Measurements from ENCODE around the gene CRISPLD2.

Gene CRISPLD2

DNA sequence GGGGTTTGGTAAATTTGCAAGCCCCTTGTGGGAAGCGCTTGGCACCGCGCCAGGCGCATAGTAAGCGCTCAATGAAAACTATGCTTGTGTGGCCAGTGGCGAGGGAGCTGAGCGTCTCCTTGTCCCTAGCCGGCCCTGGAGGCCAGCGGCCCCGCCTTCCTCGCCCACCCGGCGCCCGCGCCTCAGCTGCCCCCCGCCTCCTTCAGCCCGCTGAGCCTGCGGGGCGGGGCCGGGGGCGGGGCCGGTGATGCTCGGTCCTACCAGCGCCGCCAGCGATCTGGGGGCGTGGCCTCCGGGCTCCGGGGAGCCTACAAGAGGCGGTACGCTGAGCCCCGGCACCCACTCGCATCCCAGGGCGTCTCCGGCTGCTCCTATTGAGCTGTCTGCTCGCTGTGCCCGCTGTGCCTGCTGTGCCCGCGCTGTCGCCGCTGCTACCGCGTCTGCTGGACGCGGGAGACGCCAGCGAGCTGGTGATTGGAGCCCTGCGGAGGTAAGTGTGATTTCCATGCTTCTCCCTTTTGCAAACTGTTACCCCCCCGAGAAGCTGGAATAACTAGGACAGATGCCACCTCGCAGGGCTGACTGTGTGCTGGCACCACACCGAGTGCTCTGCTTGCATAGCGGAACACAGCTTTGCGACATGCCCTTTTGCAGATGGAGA is at the start of gene CRISPLD2:
Gene CRISPLD2 (plus strand): TSS at position 342 of the 661 bp plus-strand sequence. CDS start 18,511 bp downstream, outside the sequence.
- DNase-seq (ENCODE audit: low spot score) = peak; percentile 98

- no peak for DNase-seq (ENCODE audit: low spot score)
These were observed 46.5 kb upstream of the CRISPLD2 start for GRCh38 chr16:84773312-84773711.

DNA sequence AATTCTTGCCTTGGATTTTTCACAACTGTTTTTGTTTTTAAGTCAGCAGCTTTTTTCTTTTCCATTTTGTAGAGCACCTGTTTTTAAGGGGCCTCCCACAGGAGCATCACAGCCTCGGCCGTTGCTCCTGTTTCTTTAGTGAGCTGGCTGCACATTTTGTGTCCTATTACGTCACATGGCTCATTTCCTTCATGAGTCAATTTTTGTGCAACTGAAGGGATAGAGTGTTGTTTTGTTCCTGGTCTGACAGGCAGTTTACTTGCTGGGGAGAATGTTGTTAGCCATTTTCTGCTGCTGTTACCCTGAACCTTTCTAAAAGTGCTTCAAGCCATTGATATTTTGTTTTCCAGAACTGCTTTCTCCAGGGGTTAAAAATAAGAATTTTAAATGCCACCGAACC is 45.0 kb upstream of the CRISPLD2 start:
- DNase-seq (ENCODE audit: low spot score) = no peak

- DNase-seq (ENCODE audit: low spot score) = no peak
These were observed 44.4 kb upstream of the CRISPLD2 start for GRCh38 chr16:84775262-84775810.

- no peak for DNase-seq (ENCODE audit: low spot score)
These were observed 42.4 kb upstream of the CRISPLD2 start for GRCh38 chr16:84777435-84777834.

GRCh38 chr16:84778720-84779119 is 41.1 kb upstream of the CRISPLD2 start:
- DNase-seq (ENCODE audit: low spot score) = no peak

DNA sequence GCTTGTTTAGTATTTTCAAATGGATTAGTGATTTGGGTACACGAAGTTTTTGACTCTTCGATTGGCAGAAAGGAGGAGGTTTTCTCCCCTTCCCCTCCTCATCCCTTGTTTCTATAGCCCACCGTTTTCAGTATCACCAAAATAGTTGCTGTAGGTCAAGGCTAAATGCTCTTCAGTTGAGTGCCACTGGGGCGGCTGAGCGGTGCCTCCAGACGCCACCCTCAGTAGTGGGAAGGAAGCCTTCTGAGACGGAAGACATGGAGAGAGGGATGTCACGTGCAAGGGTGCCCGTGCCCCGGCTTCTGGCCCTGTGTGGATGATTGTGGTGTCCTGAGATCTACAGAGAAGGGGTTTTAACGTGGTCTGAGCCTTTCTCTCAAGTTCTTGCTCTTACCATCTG is 39.7 kb upstream of the CRISPLD2 start:
- no peak for DNase-seq (ENCODE audit: low spot score)

GRCh38 chr16:84780544-84781376 is 39.0 kb upstream of the CRISPLD2 start:
- no peak for DNase-seq (ENCODE audit: low spot score)

DNA sequence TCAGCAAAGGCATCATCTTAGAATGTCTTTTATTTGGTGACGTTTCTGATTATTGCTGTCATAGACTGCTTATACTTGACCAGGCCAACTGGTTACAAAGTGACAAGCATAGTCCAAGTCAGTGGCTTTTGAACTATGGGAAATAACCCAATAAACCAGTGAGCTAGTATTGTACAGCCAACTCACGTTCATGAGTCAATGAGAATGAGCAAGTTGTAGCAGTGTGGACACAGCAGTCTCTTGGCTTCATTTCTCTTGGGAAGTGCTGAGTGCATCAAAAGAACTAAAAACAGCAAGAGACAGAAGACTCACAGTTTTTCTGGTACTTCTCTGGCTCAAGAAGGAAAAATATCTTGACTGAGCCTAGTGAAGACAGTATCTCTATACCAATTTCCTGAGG is 36.9 kb upstream of the CRISPLD2 start:
- DNase-seq (ENCODE audit: low spot score) = no peak

DNA sequence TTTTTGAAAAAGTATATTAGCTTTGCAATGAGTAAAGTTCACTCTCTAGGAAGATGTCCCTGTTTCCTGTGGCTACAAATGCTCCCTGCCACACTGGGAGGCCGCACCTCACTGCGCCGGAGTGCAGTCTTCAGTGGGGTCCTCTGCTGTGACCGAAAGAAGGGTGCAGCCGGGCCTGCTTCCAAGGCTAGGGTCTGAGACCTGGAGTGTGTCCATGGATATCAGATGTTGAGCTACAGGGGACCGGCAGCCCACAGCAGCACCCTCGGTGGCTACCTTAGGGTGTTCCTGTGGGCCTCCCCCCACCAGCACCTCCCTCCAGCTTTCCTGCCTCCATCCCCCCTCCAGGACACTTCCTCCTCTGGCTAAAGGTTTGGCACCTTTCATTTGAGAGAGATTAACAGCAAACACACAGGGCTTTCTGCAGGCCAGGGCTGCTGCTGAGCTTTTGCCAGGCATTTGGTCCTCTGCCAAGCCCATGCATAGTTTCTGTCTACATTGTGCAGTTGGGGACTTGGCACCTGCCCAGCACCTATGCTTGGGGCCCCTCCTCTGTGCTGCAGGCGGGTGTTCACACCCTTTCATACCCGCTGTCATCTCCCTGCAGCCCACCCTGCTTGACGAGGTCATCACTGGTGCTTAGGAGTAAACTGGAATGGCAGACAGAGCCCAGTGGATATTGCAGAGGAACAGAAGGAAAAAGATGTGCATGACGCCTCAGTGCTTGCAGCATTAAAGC is 33.8 kb upstream of the CRISPLD2 start:
- DNase-seq (ENCODE audit: low spot score) = no peak

- no peak for DNase-seq (ENCODE audit: low spot score)
These were observed 33.1 kb upstream of the CRISPLD2 start for GRCh38 chr16:84786605-84787262.

DNA sequence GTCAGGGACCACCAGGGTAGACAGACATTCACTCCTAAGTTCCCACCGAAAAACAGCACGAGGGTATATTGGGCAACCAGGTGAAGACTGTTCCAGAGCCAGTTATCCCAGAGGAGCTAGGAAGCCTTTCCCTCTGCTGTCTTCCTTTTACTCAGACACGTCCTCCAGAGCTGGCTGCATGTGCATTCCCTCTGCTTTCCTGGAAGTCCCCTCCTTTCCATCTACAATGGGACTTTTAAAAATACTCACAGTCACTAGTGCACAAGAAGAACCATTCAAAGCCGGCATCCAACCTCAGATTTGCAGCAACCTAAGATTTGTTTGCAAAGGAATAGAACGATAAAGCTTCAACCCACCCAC is 32.5 kb upstream of the CRISPLD2 start:
- no peak for DNase-seq (ENCODE audit: low spot score)

DNA sequence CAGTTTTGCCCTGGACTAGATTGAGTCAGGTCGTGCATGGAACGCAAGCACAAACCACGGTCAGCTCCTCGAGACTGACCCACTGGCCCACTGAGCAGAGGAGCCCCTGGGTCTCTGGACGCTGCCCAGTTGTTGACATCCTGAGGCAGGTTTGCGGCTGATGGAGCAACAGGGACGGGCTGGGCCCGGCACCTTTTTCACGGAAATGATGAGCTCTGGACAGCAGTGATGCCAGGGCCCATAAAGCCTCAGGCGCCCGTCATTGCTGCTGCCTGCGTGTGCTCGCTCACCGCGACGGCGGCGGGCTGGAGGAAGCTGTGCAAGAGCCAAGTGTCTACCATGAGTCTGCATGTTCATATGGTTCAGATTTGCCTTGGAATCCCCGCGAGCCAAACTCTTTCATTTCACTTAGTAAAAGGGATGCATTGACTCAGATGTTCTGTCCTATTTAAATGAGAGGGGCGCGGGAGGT is 30.8 kb upstream of the CRISPLD2 start:
- DNase-seq (ENCODE audit: low spot score) = no peak

GRCh38 chr16:84789431-84789830 is 30.4 kb upstream of the CRISPLD2 start:
- no peak for DNase-seq (ENCODE audit: low spot score)

GRCh38 chr16:84790301-84790700 is 29.5 kb upstream of the CRISPLD2 start:
- DNase-seq (ENCODE audit: low spot score) = no peak

GRCh38 chr16:84791088-84791487 is 28.7 kb upstream of the CRISPLD2 start:
- DNase-seq (ENCODE audit: low spot score) = no peak

- DNase-seq (ENCODE audit: low spot score) = no peak
These were observed 28.3 kb upstream of the CRISPLD2 start for GRCh38 chr16:84791501-84791900.

- no peak for DNase-seq (ENCODE audit: low spot score)
These were observed 25.6 kb upstream of the CRISPLD2 start for GRCh38 chr16:84794186-84794585.

DNA sequence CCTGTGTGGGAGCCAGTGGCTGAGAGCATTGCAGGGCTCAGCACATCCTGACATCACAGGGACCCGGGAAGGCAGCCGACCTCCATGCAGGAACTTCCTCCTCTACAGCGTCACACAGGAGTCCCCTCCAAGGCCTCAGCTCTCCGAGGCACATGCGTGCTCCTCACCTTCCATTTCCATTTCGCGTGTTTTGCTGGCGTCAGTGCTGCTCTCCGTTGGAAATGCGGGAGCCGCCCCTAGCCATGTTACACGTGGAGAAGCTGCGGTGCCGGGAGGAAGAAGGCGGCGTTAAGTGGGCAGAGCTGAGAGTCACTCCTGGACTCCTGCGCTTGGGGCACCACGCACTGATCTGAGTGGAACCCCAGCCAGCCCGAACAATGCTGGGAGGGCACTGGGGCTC is 25.2 kb upstream of the CRISPLD2 start:
- no peak for DNase-seq (ENCODE audit: low spot score)

GRCh38 chr16:84795329-84796053 is 24.3 kb upstream of the CRISPLD2 start:
- no peak for DNase-seq (ENCODE audit: low spot score)

Measured in HuH-7.5 (cell line).